OCI-LY1 (cell line): ENCODE measurements around the gene IFI27L1.

Experiments
- CTCF ChIP-seq: fragments of 200-600 bp; sonication (generic), shearing (Covaris generic); IDR thresholded peaks from 2 replicates; pipeline ENCODE4 v1.5.1; 2017; ENCODE audit warnings: mild to moderate bottlenecking, antibody characterized with exemption, low read length, moderate library complexity, mixed read lengths
- EZH2 ChIP-seq: fragments of 200-600 bp; sonication (generic), shearing (Covaris generic); IDR thresholded peaks from 2 replicates; pipeline ENCODE4 v1.8.0; 2017; ENCODE audit warnings: borderline replicate concordance, mixed run types, mild to moderate bottlenecking, antibody characterized with exemption, low read length, moderate library complexity, mixed read lengths

GRCh38 chr14:94054401-94054800, 26.7 kb upstream of the IFI27L1 start:
- TF ChIP-seq CTCF (no peak), EZH2 (no peak)
